ENCODE data around the gene ZMYND11. TPM values are rescaled to one million over a fixed set of nuclear protein-coding genes. Genes with fewer than 3 reads are reported as not detected.
"Not testable (repeated sequence)": the region's sequence is repeated elsewhere in the genome, so short reads cannot be mapped to it uniquely, and the experiment has no call there.

ZMYND11 gene
- total RNA-seq, 1 experiment from 2014 or later: 101 TPM

DNA sequence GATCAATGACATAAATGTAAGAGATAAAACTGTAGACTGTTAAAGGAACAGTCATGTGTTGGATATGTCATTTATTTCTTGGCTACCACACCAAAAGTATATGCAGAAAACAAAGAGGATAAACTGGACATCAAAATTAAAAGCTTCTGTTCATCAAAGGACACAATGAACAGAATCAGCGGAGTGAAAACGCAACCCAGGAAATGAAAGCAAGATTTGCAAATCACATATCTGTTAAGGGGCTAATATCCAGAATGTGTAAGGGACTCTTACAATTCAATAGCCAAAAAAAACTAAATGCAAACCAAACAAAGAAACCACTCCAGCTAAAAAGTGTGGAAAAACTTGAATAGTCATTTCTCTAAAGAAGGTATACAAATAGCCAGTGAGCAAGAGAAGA lies 164.3 kb downstream of the ZMYND11 start:
- intact Hi-C loops (cut with micrococcal nuclease; ENCODE audit: unreplicated experiment): no loop called here
- DNase-seq: no peak
- Histone ChIP-seq H3K27me3 (replicated peaks; ENCODE audit: control insufficient read depth, insufficient read depth, low read length) (no peaks in the 10 kb centered on the region), H3K9me3 (no peaks in the 10 kb centered on the region), H3K4me3 (ENCODE audit: low read depth, low read length) (no peak overlapping the region), H3K4me1 (no peaks in the 10 kb centered on the region), H3K36me3 (ENCODE audit: control insufficient read depth, insufficient read depth, low read length) (no peaks in the 10 kb centered on the region)
- TF ChIP-seq, protein P1, sequence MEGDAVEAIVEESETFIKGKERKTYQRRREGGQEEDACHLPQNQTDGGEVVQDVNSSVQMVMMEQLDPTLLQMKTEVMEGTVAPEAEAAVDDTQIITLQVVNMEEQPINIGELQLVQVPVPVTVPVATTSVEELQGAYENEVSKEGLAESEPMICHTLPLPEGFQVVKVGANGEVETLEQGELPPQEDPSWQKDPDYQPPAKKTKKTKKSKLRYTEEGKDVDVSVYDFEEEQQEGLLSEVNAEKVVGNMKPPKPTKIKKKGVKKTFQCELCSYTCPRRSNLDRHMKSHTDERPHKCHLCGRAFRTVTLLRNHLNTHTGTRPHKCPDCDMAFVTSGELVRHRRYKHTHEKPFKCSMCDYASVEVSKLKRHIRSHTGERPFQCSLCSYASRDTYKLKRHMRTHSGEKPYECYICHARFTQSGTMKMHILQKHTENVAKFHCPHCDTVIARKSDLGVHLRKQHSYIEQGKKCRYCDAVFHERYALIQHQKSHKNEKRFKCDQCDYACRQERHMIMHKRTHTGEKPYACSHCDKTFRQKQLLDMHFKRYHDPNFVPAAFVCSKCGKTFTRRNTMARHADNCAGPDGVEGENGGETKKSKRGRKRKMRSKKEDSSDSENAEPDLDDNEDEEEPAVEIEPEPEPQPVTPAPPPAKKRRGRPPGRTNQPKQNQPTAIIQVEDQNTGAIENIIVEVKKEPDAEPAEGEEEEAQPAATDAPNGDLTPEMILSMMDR (IDR thresholded peaks at IDR 0.05; ENCODE audit: insufficient read depth in 1 of 2, low read depth in 1 of 2, low read length in 1 of 2, severe bottlenecking in 1 of 2, unreplicated experiment in 1 of 2): no peak
- ChIA-PET CTCF (no interaction called here), POLR2A (no interaction called here)
- Mint-ChIP-seq H3K36me3 (ENCODE audit: insufficient read depth, unreplicated experiment) (no peaks in the 10 kb centered on the region), H3K27me3 (ENCODE audit: insufficient read depth, unreplicated experiment) (no peaks in the 10 kb centered on the region), H3K4me3 (ENCODE audit: unreplicated experiment) (no peak overlapping the region), H3K4me1 (ENCODE audit: low read depth, unreplicated experiment) (no peaks in the 10 kb centered on the region), H3K9me3 (ENCODE audit: unreplicated experiment) (no peaks in the 10 kb centered on the region), H3K27ac (ENCODE audit: unreplicated experiment) (no peak overlapping the region)
- no TSS peak for BruUV-seq (replicated peaks)

DNA sequence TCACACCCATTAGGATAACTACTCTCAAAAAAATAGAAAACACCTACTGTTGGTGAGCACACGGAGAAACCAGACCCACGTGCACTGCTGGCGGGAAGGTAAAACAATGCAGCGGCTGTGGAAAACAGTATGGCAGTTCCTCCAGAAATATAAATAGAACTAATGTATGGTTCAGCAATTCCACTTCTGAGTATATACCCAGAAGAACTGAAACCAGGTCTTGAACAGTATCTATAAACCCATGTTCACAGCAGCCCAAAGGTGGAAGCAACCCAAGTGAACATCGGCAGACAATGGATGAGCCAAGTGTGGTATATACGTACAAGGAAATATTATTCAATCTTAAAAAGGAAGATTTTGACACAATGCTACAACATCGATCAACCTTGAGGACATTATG lies 164.7 kb downstream of the ZMYND11 start:
- Mint-ChIP-seq H3K9me3 (ENCODE audit: unreplicated experiment) (no peaks in the 10 kb centered on the region), H3K4me3 (ENCODE audit: unreplicated experiment) (no peak overlapping the region), H3K36me3 (ENCODE audit: insufficient read depth, unreplicated experiment) (no peaks in the 10 kb centered on the region), H3K27ac (ENCODE audit: unreplicated experiment) (no peak overlapping the region), H3K4me1 (ENCODE audit: low read depth, unreplicated experiment) (no peaks in the 10 kb centered on the region), H3K27me3 (ENCODE audit: insufficient read depth, unreplicated experiment) (no peaks in the 10 kb centered on the region)
- intact Hi-C loops (cut with micrococcal nuclease; ENCODE audit: unreplicated experiment): no loop called here
- CTCF ChIA-PET: no interaction called here
- Histone ChIP-seq H3K36me3 (ENCODE audit: control insufficient read depth, insufficient read depth, low read length) (no peaks in the 10 kb centered on the region), H3K4me1 (no peaks in the 10 kb centered on the region), H3K4me3 (ENCODE audit: low read depth, low read length) (no peak overlapping the region), H3K9me3 (no peaks in the 10 kb centered on the region), H3K27me3 (replicated peaks; ENCODE audit: control insufficient read depth, insufficient read depth, low read length) (no peaks in the 10 kb centered on the region)
- POLR2A ChIA-PET: no interaction called here
- BruUV-seq (replicated peaks): no TSS peak
- TF ChIP-seq, protein P1 (IDR thresholded peaks at IDR 0.05; ENCODE audit: insufficient read depth in 1 of 2, low read depth in 1 of 2, low read length in 1 of 2, severe bottlenecking in 1 of 2, unreplicated experiment in 1 of 2): no peak
- DNase-seq: no peak

DNA sequence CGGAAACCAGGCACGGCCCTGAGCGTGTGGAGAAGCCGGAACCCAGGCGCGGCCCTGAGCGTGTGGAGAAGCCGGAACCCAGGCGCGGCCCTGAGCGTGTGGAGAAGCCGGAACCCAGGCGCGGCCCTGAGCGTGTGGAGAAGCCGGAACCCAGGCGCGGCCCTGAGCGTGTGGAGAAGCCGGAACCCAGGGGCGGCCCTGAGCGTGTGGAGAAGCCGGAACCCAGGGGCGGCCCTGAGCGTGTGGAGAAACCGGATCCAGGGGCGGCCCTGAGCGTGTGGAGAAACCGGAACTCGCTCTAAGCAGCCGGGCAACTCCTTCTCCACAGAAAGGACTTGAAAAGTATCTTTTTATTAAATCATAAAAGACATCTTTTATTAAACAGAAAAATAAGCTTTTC lies 165.3 kb downstream of the ZMYND11 start:
- H3K4me3 ChIP-seq (ENCODE audit: low read depth, low read length); H3K4me1 Mint-ChIP-seq (ENCODE audit: low read depth, unreplicated experiment); H3K27me3 Mint-ChIP-seq (ENCODE audit: insufficient read depth, unreplicated experiment); H3K9me3 ChIP-seq; H3K27ac Mint-ChIP-seq (ENCODE audit: unreplicated experiment); H3K4me1 ChIP-seq; H3K36me3 ChIP-seq (ENCODE audit: control insufficient read depth, insufficient read depth, low read length); DNase-seq; H3K27me3 ChIP-seq (replicated peaks; ENCODE audit: control insufficient read depth, insufficient read depth, low read length); H3K4me3 Mint-ChIP-seq (ENCODE audit: unreplicated experiment); H3K36me3 Mint-ChIP-seq (ENCODE audit: insufficient read depth, unreplicated experiment); CTCF ChIA-PET; BruUV-seq (replicated peaks); intact Hi-C loops (cut with micrococcal nuclease; ENCODE audit: unreplicated experiment); H3K9me3 Mint-ChIP-seq (ENCODE audit: unreplicated experiment); POLR2A ChIA-PET: not testable (repeated sequence)

DNA sequence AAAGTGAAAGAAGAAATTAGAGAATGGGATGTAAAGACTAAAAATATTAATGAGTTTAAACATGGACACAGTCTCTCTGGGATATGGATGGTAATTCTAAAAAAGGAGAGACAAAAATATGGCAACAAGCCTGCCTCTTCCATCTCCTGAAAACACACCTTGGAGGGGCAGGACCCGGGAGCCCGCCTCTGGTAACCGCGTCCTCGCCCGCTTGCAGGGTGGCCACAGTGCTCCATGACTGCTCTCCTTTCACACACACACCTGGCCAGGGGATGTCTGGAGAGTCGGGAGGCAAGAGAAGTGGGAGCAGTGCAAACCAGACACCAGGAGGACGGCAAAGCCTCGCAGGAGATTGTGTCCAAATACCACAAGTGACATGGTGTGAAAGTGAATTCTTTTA lies 166.3 kb downstream of the ZMYND11 start:
- no peaks in the 10 kb centered on the region for H3K27me3 ChIP-seq (replicated peaks; ENCODE audit: control insufficient read depth, insufficient read depth, low read length)
- no TSS peak for BruUV-seq (replicated peaks)
- H3K9me3 ChIP-seq: no peaks in the 10 kb centered on the region
- no peaks in the 10 kb centered on the region for H3K27me3 Mint-ChIP-seq (ENCODE audit: insufficient read depth, unreplicated experiment)
- no peaks in the 10 kb centered on the region for H3K4me1 Mint-ChIP-seq (ENCODE audit: low read depth, unreplicated experiment)
- H3K4me1 ChIP-seq: no peaks in the 10 kb centered on the region
- no peaks in the 10 kb centered on the region for H3K9me3 Mint-ChIP-seq (ENCODE audit: unreplicated experiment)
- TF ChIP-seq, protein P1 (IDR thresholded peaks at IDR 0.05; ENCODE audit: insufficient read depth in 1 of 2, low read depth in 1 of 2, low read length in 1 of 2, severe bottlenecking in 1 of 2, unreplicated experiment in 1 of 2): no peak
- intact Hi-C loops (cut with micrococcal nuclease; ENCODE audit: unreplicated experiment): no loop called here
- H3K27ac Mint-ChIP-seq (ENCODE audit: unreplicated experiment): no peak overlapping the region
- no peak overlapping the region for H3K4me3 ChIP-seq (ENCODE audit: low read depth, low read length)
- DNase-seq: no peak
- CTCF ChIA-PET: no interaction called here
- no peaks in the 10 kb centered on the region for H3K36me3 ChIP-seq (ENCODE audit: control insufficient read depth, insufficient read depth, low read length)
- POLR2A ChIA-PET: no interaction called here
- no peaks in the 10 kb centered on the region for H3K36me3 Mint-ChIP-seq (ENCODE audit: insufficient read depth, unreplicated experiment)
- H3K4me3 Mint-ChIP-seq (ENCODE audit: unreplicated experiment): no peak overlapping the region
